DMS114 treated with DMSO at 0.1 percent for 48 hours (cell line): Measurements from ENCODE around the gene FRMD1.

Source experiments
- DNase-seq: peaks from one replicate; lab custom pipeline; 2025; ENCODE audit not compliant: unreplicated experiment; lab: John Stamatoyannopoulos, UW

FRMD1 gene

DNA sequence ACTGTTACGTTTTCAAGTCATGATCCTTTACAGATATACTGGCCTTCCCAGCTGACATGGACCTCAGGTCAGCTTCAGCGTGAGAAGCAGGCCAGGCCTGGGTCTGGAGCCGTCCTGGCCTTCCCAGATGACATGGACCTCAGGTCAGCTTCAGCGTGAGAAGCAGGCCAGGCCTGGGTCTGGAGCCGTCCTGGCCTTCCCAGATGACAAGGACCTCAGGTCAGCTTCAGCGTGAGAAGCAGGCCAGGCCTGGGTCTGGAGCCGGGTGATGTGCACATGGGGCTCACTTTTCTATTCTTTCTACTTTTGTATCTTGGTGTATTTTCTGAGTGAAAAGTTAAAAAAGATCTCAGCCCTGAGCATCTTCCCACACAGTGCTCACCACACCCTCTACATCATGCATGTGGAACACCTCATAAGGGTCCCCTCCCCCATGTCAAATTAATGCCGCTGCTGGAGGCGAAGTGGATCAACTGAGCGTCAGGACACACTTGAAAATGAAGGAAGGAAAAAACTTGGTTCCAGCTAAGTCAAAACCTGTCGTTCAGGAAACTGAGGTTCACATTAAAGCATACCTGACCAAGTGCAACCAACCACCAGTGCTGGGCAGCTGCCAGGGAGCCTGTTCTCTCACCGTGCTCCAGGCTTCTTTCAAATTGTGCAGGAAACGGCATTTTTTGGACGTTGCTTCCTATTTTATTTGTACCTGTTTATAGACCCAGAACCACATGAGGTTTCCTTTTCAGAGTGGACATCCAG lies 49.4 kb downstream of the FRMD1 start:
- no peak for DNase-seq

GRCh38 chr6:168028181-168028580 lies 50.8 kb downstream of the FRMD1 start:
- DNase-seq, result no peak

- DNase-seq, result no peak
These were observed 51.5 kb downstream of the FRMD1 start for GRCh38 chr6:168027521-168027920.

DNA sequence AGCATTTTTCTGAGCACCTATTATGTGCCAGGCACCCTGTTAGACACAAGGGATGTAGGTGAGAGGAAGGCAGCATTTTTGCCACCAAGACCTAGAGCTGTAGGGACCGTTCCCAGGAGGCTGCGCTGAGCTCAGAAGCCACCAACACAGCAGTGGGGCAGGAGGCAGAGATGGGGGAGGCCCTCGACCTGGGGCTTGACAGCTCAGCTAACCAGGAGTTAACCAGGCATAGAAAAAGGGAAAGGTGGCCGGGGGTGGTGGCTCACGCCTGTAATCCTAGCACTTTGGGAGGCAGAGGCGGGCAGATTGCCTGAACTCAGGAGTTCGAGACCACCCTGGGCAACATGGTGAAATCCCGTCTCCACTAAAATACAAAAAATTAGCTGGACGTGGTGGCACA lies 52.1 kb downstream of the FRMD1 start:
- DNase-seq, result no peak

- DNase-seq, result no peak
These were observed 52.9 kb downstream of the FRMD1 start for GRCh38 chr6:168025831-168026710.

- DNase-seq, result no peak
These were observed 54.0 kb downstream of the FRMD1 start for GRCh38 chr6:168024951-168025510.

GRCh38 chr6:168022488-168023321 lies 56.3 kb downstream of the FRMD1 start:
- no peak for DNase-seq

DNA sequence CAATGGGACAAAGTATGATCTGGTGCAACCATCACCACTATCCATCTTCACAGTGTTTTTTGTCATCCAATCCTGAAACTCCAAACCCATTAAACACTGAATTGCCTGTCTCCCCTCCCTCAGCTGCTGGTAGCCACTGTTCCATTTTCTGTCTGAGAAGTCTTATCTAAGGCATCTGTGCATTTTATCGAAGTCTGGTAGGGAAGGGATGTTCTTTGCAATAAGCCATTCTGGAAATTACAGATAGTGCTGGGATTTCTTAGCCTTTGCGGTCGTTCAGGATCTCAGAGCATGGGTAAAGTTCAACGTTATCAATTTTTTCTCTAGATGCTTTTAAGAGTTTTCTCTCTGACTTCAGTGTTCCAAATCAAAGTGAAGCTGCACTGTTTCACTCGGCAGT lies 57.4 kb downstream of the FRMD1 start:
- no peak for DNase-seq

DNA sequence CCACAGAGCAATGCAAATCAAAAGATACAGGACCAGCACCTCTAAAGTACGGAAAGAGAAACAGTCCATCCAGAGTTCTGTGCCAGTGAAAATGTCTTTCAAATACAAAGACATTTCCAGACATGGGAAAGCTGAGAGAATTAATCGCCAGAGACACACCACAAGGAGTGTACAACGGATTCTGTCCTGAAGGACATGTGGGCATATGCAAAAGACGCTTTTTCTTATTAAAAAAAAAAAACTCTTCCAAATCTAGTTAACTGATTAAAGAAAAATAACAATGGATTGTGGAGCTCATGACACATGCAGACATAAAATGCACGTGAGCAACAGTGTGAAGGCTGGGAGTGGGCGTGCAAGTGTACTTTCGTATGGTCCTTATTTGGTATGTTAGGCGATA lies 58.8 kb downstream of the FRMD1 start:
- no peak for DNase-seq

- DNase-seq, result no peak
These were observed 60.3 kb downstream of the FRMD1 start for GRCh38 chr6:168018664-168019063.

GRCh38 chr6:168017629-168018028 lies 61.4 kb downstream of the FRMD1 start:
- no peak for DNase-seq

DNA sequence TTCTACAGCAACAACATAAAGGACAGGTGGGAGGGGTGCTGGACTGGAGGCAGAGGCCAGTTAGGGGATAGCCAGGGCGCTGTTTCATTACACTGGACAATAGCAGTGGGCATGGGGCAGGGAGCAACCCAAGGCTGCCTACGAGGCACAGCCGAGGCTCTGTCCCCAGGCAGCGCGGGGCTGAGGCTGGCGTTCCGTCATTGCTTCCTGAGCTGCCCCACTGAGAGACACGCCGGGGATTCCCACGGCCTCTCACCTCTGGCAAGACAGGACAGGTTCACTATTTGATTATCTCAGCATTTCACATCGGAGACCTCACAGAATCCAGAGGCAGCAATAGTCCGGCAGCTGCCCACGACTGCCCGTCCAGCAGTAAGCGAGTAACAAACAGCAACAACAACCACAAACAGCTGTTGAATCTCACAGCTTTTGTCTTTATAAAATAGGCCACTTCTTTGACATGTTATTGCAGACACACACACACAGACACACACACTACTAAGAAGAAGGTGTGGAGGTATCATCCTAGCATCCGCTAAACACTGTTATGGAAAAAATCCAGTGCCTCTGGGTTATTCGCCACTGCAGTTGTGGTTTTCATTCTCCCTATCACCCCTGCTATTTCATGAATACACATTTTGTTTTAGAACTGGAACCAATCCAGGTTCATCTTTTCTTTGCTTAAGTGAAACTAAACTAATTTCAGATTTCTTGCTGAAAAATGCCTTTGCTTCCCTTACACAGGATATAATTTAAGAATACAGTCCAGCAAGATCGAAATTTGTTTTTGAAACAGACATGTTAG lies 62.1 kb downstream of the FRMD1 start:
- DNase-seq, result no peak

- DNase-seq, result no peak
These were observed 62.8 kb downstream of the FRMD1 start for GRCh38 chr6:168016176-168016620.

DNA sequence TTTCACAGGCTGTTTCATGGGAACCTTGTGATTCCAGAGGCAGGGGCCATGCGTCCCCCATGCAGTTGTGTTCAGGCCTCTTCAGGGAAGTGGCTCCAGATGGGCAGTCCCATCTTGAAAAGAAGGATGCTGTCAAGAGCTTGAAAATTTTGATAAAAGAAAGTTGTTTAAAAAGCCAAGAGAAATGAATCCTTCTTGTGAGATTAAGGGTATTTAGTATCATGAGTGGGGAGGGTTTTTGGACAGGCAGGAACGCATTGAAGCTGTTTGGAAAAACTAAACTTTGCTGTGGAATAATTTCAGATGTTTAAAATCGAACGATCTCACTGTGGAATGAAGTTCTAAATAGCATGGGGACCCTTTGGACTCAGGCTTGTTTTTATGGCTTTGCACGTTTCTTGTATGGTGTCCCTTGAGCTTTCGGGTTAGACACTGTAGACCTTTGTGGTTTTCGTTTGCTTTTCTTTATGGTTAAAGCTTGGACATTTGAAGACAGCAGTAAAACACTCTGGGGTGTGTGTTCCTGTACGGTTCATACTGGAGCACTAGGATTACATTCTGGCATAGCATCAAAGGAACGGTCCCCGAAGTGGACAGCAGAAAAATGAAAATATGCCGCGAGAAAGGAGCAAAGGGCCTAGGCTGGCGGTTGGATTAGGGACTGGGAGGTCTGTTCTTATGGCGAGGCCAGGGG lies 63.4 kb downstream of the FRMD1 start:
- DNase-seq, result no peak

GRCh38 chr6:168015009-168015408 lies 64.0 kb downstream of the FRMD1 start:
- no peak for DNase-seq

DNA sequence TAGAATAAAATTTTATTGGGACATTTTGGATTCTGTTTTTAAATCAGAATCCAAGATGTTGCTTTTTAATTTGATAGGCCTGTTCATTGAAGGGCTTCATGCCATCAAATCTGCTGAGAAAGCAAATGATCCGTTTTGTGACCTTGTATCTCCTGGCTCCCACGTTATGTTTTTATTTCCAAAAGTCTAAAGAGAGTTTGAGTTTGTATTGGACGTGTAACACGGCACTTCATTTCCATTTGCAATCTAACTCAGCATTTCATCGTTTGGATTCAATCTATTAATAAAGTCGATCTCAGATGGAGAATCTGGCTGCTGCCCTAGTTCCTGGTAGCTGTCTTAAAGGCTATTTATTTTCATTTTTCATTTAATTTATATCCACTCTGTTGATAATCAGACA lies 64.6 kb downstream of the FRMD1 start:
- no peak for DNase-seq

GRCh38 chr6:168013250-168013915 lies 65.6 kb downstream of the FRMD1 start:
- DNase-seq, result no peak

- DNase-seq, result no peak
These were observed 66.4 kb downstream of the FRMD1 start for GRCh38 chr6:168012431-168013249.
